Transverse colon (tissue), 4 donors: ENCODE results near the gene WDR76. TPM values are rescaled to one million over a fixed set of nuclear protein-coding genes. Genes with fewer than 3 reads are reported as not detected.

Source experiments
- DNase-seq: peaks from one replicate; pipeline ENCODE4 v3.0.0-alpha.2; 2019
- H3K27ac ChIP-seq, 4 donors: fragments of 200-600 bp; sonication (generic); 2 replicates each; pipeline ENCODE4 v1.5.1; 2016 to 2018; ENCODE audit warnings: inconsistent platforms in 4 of 4
- H3K27me3 ChIP-seq: fragments of 200-600 bp; sonication (generic); 2 replicates; pipeline ENCODE4 v1.5.1; 2017; ENCODE audit warnings: inconsistent platforms
- H3K36me3 ChIP-seq, 4 donors: fragments of 200-600 bp; sonication (generic); 2 replicates each; pipeline ENCODE4 v1.5.1; 2017 to 2019; ENCODE audit warnings: inconsistent platforms in 4 of 4
- H3K4me1 ChIP-seq, 4 donors: fragments of 200-600 bp; sonication (generic); 2 replicates each; pipeline ENCODE4 v1.5.1; 2017 to 2020; ENCODE audit warnings: inconsistent platforms in 4 of 4
- H3K4me3 ChIP-seq, 4 donors: fragments of 200-600 bp; sonication (generic); 1 replicate in 1 of 4; 2 replicates in 3 of 4; pipeline versions ENCODE4 v1.5.1 to v1.6.1; 2017 to 2019; ENCODE audit warnings: inconsistent platforms in 4 of 4
- H3K9me3 ChIP-seq, 2 donors: fragments of 200-600 bp; sonication (generic); 2 replicates each; pipeline ENCODE4 v1.5.1; 2017 to 2019; ENCODE audit warnings: inconsistent platforms in 2 of 2
- EP300 ChIP-seq: sonication (generic); formaldehyde crosslinking; IDR thresholded peaks from one replicate; pipeline ENCODE4 v1.6.1; 2017; ENCODE audit warnings: antibody characterized with exemption, low read depth
- POLR2A ChIP-seq: fragments of 450-650 bp; IDR thresholded peaks from one replicate; pipeline ENCODE4 v1.6.1; 2016; ENCODE audit warnings: antibody characterized with exemption, mild to moderate bottlenecking, moderate library complexity
- POLR2AphosphoS5 ChIP-seq, 3 donors: sonication (generic); formaldehyde crosslinking; IDR thresholded peaks; one replicate each; pipeline ENCODE4 v1.6.1; 2016; ENCODE audit warnings: antibody characterized with exemption in 3 of 3
- WGBS, 2 donors: methylation state at CpG; one replicate each; pipeline ENCODE4 v1.1.5; 2018; ENCODE audit warnings: low coverage in 1 of 2; 5-methylcytosine and 5-hydroxymethylcytosine counted together
- in situ Hi-C, 4 donors: fragments of 200-750 bp; cut with MboI; loops; one replicate each; pipeline versions ENCODE4 v1.15.0 to v1.15.1; 2017; ENCODE audit warnings: low sequenced_read_pairs in 3 of 4, low pct_ligation_motif_present in 1 of 4, low pct_unique_long_range_greater_than_20kb in 1 of 4
- intact Hi-C: fragments of 100-400 bp; cut with DNase I; formaldehyde crosslinking; loops from one replicate; pipeline ENCODE4 v1.15.1; 2023; ENCODE audit warnings: low total_unique reads
- total RNA-seq, 4 donors: library from RNA; depleted of rRNA; stranded (reverse); fragments of >200 nt; gene quantifications; one replicate each; pipeline ENCODE4 v1.1.0, GENCODE V29; 2016
- TF ChIP-seq, protein P1 (sequence below), 5 experiments: fragments of 200-600 bp in 3 of 5; fragments of 450-650 bp in 2 of 5; sonication (generic) in 3 of 5; IDR thresholded peaks; 1 replicate in 2 of 5; 2 replicates in 3 of 5; pipeline ENCODE4 v1.5.1; 2016 to 2017; ENCODE audit warnings: antibody characterized with exemption in 5 of 5, inconsistent platforms in 3 of 5, mild to moderate bottlenecking in 2 of 5, moderate library complexity in 1 of 5

Gene WDR76
- total RNA-seq, 4 donors from 2014 or later = 0.20 to 4.8 (median 2.7) TPM; not detected in 1

DNA sequence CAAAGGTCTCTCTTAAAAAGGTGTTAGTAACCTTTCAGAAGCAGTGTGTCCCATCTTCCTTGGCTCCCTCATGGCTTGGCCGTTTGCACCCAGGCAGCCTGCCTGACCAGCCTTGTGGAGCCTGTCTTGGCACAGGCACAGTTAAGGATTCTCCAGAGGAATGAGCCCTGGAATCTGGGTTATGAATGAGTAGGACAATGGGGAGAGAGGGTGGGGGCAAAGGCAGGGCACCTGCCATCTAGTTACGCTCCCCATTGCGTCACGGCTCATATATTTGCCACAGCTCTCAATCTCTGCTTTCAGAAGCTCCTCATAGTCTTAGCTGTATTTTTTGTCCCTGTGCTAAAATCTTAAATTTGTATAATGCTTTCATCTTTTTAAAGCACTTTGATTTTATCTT is 50.6 kb downstream of the WDR76 start:
- intact Hi-C loops = no loop called here
- no peaks in the 10 kb centered on the region for H3K9me3 ChIP-seq
- no peak for TF ChIP-seq EP300
- no peak for TF ChIP-seq POLR2AphosphoS5 (IDR thresholded peaks at IDR 0.05)
- no peak for DNase-seq
- WGBS, 2 donors = 91 to 100% methylated on average over 2 to 4 of the region's 4 CpGs
- no peaks in the 10 kb centered on the region for H3K27me3 ChIP-seq
- in situ Hi-C loops = no loop called here
- no peak overlapping the region for H3K4me3 ChIP-seq
- H3K27ac ChIP-seq = no peak overlapping the region
- no peaks in the 10 kb centered on the region for H3K4me1 ChIP-seq
- H3K36me3 ChIP-seq = no peaks in the 10 kb centered on the region

DNA sequence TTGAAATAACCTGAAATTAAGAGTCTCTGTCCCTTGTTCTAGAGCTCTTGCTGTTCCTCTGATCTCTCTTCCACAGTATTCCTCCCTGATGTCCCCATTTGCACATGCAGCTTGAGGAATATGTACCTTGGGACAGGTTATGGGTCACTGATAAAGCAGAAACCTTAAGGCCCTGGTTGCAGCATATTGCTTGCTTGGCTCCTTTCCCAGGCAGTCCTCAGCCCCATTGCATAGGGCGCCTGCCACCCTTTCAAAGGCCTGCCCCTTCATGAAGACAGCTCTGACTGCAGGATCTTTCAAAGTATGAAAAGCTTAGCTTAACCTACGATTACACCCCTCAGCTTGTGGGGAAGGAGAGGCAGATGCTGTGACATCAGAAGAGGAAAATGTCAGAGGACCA is 51.6 kb downstream of the WDR76 start:
- H3K9me3 ChIP-seq = no peaks in the 10 kb centered on the region
- DNase-seq = no peak
- H3K4me1 ChIP-seq = no peaks in the 10 kb centered on the region
- H3K27me3 ChIP-seq = no peaks in the 10 kb centered on the region
- H3K4me3 ChIP-seq = no peak overlapping the region
- intact Hi-C loops (no loop called here), in situ Hi-C loops (no loop called here)
- WGBS, 2 donors = 92 to 100% methylated on average over 1 to 2 of the region's 2 CpGs
- H3K36me3 ChIP-seq = no peaks in the 10 kb centered on the region
- no peak overlapping the region for H3K27ac ChIP-seq
- TF ChIP-seq EP300 (no peak), POLR2AphosphoS5 (IDR thresholded peaks at IDR 0.05) (no peak), POLR2A (no peak)
- TF ChIP-seq, protein P1, sequence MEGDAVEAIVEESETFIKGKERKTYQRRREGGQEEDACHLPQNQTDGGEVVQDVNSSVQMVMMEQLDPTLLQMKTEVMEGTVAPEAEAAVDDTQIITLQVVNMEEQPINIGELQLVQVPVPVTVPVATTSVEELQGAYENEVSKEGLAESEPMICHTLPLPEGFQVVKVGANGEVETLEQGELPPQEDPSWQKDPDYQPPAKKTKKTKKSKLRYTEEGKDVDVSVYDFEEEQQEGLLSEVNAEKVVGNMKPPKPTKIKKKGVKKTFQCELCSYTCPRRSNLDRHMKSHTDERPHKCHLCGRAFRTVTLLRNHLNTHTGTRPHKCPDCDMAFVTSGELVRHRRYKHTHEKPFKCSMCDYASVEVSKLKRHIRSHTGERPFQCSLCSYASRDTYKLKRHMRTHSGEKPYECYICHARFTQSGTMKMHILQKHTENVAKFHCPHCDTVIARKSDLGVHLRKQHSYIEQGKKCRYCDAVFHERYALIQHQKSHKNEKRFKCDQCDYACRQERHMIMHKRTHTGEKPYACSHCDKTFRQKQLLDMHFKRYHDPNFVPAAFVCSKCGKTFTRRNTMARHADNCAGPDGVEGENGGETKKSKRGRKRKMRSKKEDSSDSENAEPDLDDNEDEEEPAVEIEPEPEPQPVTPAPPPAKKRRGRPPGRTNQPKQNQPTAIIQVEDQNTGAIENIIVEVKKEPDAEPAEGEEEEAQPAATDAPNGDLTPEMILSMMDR (IDR thresholded peaks at IDR 0.05) = no peak

DNA sequence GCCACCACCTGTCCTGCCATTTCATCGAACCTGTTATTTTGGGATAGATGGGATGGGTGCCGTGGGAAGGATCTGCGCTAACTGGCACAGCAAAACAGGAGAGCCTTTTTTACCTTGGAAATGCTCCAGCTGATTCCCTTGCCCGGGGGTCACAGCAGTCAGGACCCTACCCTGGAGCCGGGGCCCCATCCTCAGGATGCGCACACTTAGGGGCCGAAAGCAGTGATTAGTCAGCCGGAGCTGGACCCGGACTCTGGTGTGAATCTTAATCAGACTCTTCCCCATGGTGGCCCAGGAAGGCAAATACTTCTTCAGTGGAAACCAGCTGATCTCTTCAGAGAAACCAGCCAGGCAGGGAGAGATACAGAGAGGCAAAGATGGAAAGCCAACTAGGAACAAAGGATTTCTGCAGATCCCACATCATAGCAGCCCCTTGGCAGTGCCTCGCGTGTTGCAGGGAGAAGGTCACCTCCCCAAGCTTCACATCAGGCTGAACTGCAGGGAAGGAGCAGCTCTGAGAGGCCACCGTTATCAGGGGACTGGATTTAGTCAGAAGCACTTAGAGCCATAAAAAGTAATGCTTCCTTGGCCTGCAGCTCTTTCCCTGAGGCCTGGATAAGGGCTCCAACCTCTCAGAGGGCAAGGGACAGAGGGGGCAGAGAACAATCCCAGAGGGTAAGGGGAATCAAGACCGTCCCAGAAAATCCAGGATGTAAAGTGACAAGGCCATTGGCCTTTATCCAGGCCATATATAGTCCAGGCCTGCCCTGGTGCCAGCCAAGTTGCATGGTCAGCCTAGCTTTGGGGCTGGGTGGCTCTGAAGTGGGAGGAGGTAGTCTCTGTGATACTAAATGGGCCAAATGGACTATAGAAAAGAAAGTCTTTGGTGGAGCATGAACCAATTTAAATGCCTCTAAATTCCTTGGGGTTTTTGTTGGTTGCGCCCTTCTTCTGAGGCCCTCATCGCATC is 52.9 kb downstream of the WDR76 start:
- DNase-seq = no peak
- no peaks in the 10 kb centered on the region for H3K9me3 ChIP-seq
- no peak overlapping the region for H3K27ac ChIP-seq
- H3K27me3 ChIP-seq = no peaks in the 10 kb centered on the region
- no peaks in the 10 kb centered on the region for H3K4me1 ChIP-seq
- no peak overlapping the region for H3K4me3 ChIP-seq
- in situ Hi-C loops (no loop called here), intact Hi-C loops (no loop called here)
- no peaks in the 10 kb centered on the region for H3K36me3 ChIP-seq
- TF ChIP-seq POLR2A (no peak), EP300 (no peak), POLR2AphosphoS5 (IDR thresholded peaks at IDR 0.05) (no peak)
- TF ChIP-seq, protein P1 (IDR thresholded peaks at IDR 0.05) = no peak
- 93% methylated on average over 3 to 15 of the region's 15 CpGs for WGBS, 2 donors

DNA sequence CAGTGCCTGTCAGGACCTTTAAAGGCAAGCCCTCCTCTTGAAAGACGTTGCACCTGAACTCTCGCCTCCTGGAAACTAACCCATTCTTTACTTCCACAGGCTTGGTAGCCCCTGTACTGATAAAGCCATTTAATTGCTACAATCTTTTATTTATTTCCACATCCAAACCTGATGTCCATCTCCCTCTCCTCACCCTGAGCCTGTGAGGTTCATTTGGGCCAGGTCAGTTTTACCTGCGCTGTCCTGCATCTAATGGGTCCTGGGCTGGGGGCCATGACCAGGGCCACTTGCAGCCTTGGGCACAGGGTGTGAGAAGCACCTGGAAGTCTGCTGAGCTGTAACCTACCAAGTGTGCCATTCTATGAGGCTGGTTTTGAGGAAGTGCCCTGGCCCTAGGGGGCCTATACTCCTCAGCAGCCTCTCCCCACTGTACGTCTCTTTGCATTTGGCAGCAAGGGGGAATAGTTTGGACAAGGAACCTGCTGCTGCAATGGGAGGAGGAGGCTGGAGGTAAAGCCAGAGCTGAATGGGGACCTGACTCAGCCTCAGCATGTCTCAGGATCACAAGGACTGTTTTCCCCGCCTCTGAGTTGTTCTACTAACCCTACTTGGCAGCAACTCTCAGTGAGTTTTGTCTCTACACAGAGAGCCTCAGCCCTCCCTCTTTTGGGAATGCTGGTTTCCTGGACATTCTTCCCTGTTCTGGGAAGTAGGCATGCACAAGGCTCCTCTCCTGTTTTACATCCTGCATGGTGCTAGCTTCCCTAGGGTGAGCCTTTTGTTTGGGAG is 53.8 kb downstream of the WDR76 start:
- in situ Hi-C loops (no loop called here), intact Hi-C loops (no loop called here)
- no peaks in the 10 kb centered on the region for H3K4me1 ChIP-seq
- no peaks in the 10 kb centered on the region for H3K36me3 ChIP-seq
- H3K4me3 ChIP-seq = no peak overlapping the region
- H3K27ac ChIP-seq = no peak overlapping the region
- 92 to 100% methylated on average over 5 of the region's 5 CpGs for WGBS, 2 donors
- no peak for DNase-seq
- no peaks in the 10 kb centered on the region for H3K9me3 ChIP-seq
- TF ChIP-seq POLR2AphosphoS5 (IDR thresholded peaks at IDR 0.05) (no peak), EP300 (no peak), POLR2A (no peak)
- TF ChIP-seq, protein P1 (IDR thresholded peaks at IDR 0.05) = no peak
- no peaks in the 10 kb centered on the region for H3K27me3 ChIP-seq
